ENCODE data around the gene LHX8. TPM values are rescaled to one million over a fixed set of nuclear protein-coding genes. Genes with fewer than 3 reads are reported as not detected.

LHX8 gene
- total and polyA plus RNA-seq, 10 of the 15 experiments (the other 5 are each of a cell fraction or from before 2014, with no cell fraction given) = not detected

GRCh38 chr1:75170011-75170410 is 35.8 kb downstream of the LHX8 start:
- intact Hi-C loops (cut with micrococcal nuclease; ENCODE audit: unreplicated experiment) (no loop called here), in situ Hi-C loops (cut with MboI) (no loop called here)
- ATAC-seq = no peak
- no peak overlapping the region for H3K4me3 ChIP-seq
- H3K4me2 ChIP-seq (ENCODE audit: control insufficient read depth, insufficient read depth) = no peak overlapping the region
- H3K79me2 ChIP-seq (ENCODE audit: control insufficient read depth, insufficient read depth, low read length) = no peaks in the 10 kb centered on the region
- no peak overlapping the region for H3K27ac ChIP-seq (ENCODE audit: control insufficient read depth, insufficient read depth)
- RAD21 ChIA-PET (ENCODE audit: unreplicated experiment) = interaction anchor here (0.7 kb wide), 1 partner anchor 395 kb away, joined by 3 read pairs; no protein-coding TSS in a partner anchor
- H3K4me1 ChIP-seq (ENCODE audit: control insufficient read depth, insufficient read depth, low read length) = no peaks in the 10 kb centered on the region
- no peaks in the 10 kb centered on the region for H3K36me3 ChIP-seq (ENCODE audit: control insufficient read depth in 2 of 2, insufficient read depth in 2 of 2, low read length in 1 of 2)
- CTCF ChIA-PET = interaction anchor here (1.8 kb wide), 1 partner anchor 63 kb away, joined by 4 read pairs; no protein-coding TSS in a partner anchor
- H3K9ac ChIP-seq (ENCODE audit: control insufficient read depth, insufficient read depth, low read length) = no peak overlapping the region
- H4K20me1 ChIP-seq (ENCODE audit: control insufficient read depth, insufficient read depth) = no peaks in the 10 kb centered on the region
- no TSS peak for BruUV-seq (replicated peaks)
- no peak for FAIRE-seq
- SMC1A ChIA-PET (ENCODE audit: uncharacterized antibody, unreplicated experiment) = interaction anchor here (1.0 kb wide), 1 partner anchor 576 kb away, joined by 3 read pairs; no protein-coding TSS in a partner anchor
- no peak overlapping the region for H2AFZ ChIP-seq (ENCODE audit: control insufficient read depth, low read depth, low read length)
- 3% methylated on average over 2 of the region's 2 CpGs for WGBS (ENCODE audit: insufficient coverage, insufficient replicate concordance, low lambda C conversion rate, missing lambda C conversion rate)
- H3K27me3 ChIP-seq (replicated peaks in 1 of 2; ENCODE audit: control insufficient read depth in 2 of 2, insufficient read depth in 2 of 2, low read length in 1 of 2) = no peaks in the 10 kb centered on the region
- POLR2A ChIA-PET = no interaction called here
- no peaks in the 10 kb centered on the region for H3K9me3 ChIP-seq (replicated peaks; ENCODE audit: control insufficient read depth, insufficient read depth, low read length)
- DNase-seq (ENCODE audit: low read depth, low spot score) = no peak
- TF ChIP-seq BCL11A (IDR thresholded peaks at IDR 0.05; ENCODE audit: low read depth, low read length) = no peak
- no peak for TF ChIP-seq CHD4 (IDR thresholded peaks at IDR 0.05)
- no peak for TF ChIP-seq NR2C1 (IDR thresholded peaks at IDR 0.05)
- no peak for TF ChIP-seq RB1 (IDR thresholded peaks at IDR 0.05; ENCODE audit: borderline replicate concordance)
- TF ChIP-seq ZBED1 (IDR thresholded peaks at IDR 0.05; ENCODE audit: borderline replicate concordance) = no peak
- no peak for TF ChIP-seq ATF2 (IDR thresholded peaks at IDR 0.05; ENCODE audit: low read length)
- TF ChIP-seq, protein P1, sequence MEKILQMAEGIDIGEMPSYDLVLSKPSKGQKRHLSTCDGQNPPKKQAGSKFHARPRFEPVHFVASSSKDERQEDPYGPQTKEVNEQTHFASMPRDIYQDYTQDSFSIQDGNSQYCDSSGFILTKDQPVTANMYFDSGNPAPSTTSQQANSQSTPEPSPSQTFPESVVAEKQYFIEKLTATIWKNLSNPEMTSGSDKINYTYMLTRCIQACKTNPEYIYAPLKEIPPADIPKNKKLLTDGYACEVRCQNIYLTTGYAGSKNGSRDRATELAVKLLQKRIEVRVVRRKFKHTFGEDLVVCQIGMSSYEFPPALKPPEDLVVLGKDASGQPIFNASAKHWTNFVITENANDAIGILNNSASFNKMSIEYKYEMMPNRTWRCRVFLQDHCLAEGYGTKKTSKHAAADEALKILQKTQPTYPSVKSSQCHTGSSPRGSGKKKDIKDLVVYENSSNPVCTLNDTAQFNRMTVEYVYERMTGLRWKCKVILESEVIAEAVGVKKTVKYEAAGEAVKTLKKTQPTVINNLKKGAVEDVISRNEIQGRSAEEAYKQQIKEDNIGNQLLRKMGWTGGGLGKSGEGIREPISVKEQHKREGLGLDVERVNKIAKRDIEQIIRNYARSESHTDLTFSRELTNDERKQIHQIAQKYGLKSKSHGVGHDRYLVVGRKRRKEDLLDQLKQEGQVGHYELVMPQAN (conservative IDR thresholded peaks at IDR 0.05) = no peak
- TF ChIP-seq, protein P2, sequence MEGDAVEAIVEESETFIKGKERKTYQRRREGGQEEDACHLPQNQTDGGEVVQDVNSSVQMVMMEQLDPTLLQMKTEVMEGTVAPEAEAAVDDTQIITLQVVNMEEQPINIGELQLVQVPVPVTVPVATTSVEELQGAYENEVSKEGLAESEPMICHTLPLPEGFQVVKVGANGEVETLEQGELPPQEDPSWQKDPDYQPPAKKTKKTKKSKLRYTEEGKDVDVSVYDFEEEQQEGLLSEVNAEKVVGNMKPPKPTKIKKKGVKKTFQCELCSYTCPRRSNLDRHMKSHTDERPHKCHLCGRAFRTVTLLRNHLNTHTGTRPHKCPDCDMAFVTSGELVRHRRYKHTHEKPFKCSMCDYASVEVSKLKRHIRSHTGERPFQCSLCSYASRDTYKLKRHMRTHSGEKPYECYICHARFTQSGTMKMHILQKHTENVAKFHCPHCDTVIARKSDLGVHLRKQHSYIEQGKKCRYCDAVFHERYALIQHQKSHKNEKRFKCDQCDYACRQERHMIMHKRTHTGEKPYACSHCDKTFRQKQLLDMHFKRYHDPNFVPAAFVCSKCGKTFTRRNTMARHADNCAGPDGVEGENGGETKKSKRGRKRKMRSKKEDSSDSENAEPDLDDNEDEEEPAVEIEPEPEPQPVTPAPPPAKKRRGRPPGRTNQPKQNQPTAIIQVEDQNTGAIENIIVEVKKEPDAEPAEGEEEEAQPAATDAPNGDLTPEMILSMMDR (IDR thresholded peaks at IDR 0.05 in 2 of 3, conservative IDR thresholded peaks at IDR 0.05 in 1 of 3; ENCODE audit: control insufficient read depth in 2 of 3, extremely low read depth in 1 of 3, insufficient read depth in 1 of 3, low read depth in 3 of 3, low read length in 3 of 3) = no peak
- TF ChIP-seq SMARCA5 (IDR thresholded peaks at IDR 0.05) = no peak
- TF ChIP-seq, protein P3, sequence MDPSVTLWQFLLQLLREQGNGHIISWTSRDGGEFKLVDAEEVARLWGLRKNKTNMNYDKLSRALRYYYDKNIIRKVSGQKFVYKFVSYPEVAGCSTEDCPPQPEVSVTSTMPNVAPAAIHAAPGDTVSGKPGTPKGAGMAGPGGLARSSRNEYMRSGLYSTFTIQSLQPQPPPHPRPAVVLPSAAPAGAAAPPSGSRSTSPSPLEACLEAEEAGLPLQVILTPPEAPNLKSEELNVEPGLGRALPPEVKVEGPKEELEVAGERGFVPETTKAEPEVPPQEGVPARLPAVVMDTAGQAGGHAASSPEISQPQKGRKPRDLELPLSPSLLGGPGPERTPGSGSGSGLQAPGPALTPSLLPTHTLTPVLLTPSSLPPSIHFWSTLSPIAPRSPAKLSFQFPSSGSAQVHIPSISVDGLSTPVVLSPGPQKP (IDR thresholded peaks at IDR 0.05; ENCODE audit: low read depth, low read length) = no peak
- TF ChIP-seq, protein P4, sequence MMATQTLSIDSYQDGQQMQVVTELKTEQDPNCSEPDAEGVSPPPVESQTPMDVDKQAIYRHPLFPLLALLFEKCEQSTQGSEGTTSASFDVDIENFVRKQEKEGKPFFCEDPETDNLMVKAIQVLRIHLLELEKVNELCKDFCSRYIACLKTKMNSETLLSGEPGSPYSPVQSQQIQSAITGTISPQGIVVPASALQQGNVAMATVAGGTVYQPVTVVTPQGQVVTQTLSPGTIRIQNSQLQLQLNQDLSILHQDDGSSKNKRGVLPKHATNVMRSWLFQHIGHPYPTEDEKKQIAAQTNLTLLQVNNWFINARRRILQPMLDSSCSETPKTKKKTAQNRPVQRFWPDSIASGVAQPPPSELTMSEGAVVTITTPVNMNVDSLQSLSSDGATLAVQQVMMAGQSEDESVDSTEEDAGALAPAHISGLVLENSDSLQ (IDR thresholded peaks at IDR 0.05) = no peak
- TF ChIP-seq JUNB (IDR thresholded peaks at IDR 0.05) = no peak
- no peak for TF ChIP-seq ZNF217 (IDR thresholded peaks at IDR 0.05)
